SK-N-SH (cell line): ENCODE data around the gene MIS12. TPM values are rescaled to one million over a fixed set of nuclear protein-coding genes. Genes with fewer than 3 reads are reported as not detected.

Experiments
- CTCF ChIA-PET: fragments of 300-600, 350-600 bp; formaldehyde crosslinking; extraction: SDS; loops from one replicate; lab custom pipeline; 2021; lab: Yijun Ruan, JAX
- POLR2A ChIA-PET: fragments of 350-600 bp; sonication (Branson Sonifier 250); formaldehyde crosslinking; extraction: SDS; loops from one replicate; lab custom pipeline; 2020; ENCODE audit warnings: antibody characterized with exemption, inconsistent platforms; lab: Yijun Ruan, JAX
- DNase-seq: peaks from one replicate; pipeline ENCODE4 v3.0.0; 2012
- H2AFZ ChIP-seq: fragments of 200-600 bp; sonication (generic); 2 replicates; pipeline ENCODE4 v1.8.1; 2016; ENCODE audit warnings: antibody characterized with exemption, mild to moderate bottlenecking, low read depth
- H3F3A ChIP-seq: fragments of 200-600 bp; sonication (generic); replicated peaks from 2 replicates; pipeline ENCODE3; 2016; ENCODE audit warnings: antibody characterized with exemption, mild to moderate bottlenecking; ENCODE audit not compliant: insufficient read depth
- H3K27ac ChIP-seq, 2 experiments: fragments of 200-500 bp in 1 of 2; fragments of 200-600 bp in 1 of 2; sonication (Bioruptor generic) in 1 of 2; sonication (generic), shearing (Covaris generic) in 1 of 2; 2 replicates each; pipeline versions ENCODE4 v1.5.1 to v1.6.1; 2014 to 2016; ENCODE audit warnings: low read depth in 2 of 2, inconsistent platforms in 1 of 2, low read length in 1 of 2, mild to moderate bottlenecking in 1 of 2, mixed read lengths in 1 of 2
- H3K27me3 ChIP-seq: fragments of 200-600 bp; sonication (generic), shearing (Covaris generic); 2 replicates; pipeline ENCODE4 v1.6.1; 2016; ENCODE audit warnings: mixed run types; ENCODE audit not compliant: insufficient read depth
- H3K36me3 ChIP-seq, 2 experiments: fragments of 200-500 bp in 1 of 2; fragments of 200-600 bp in 1 of 2; sonication (Bioruptor generic) in 1 of 2; sonication (generic) in 1 of 2; replicated peaks in 1 of 2; 2 replicates each; pipeline versions ENCODE3 to v1.5.1; 2014 to 2016; ENCODE audit warnings: low read length in 1 of 2, mild to moderate bottlenecking in 1 of 2; ENCODE audit not compliant: insufficient read depth in 2 of 2, control insufficient read depth in 1 of 2
- H3K4me1 ChIP-seq, 2 experiments: fragments of 200-500 bp in 1 of 2; fragments of 200-600 bp in 1 of 2; sonication (Bioruptor generic) in 1 of 2; sonication (generic), shearing (Covaris generic) in 1 of 2; 2 replicates each; pipeline versions ENCODE4 v1.5.1 to v1.6.1; 2014 to 2016; ENCODE audit warnings: low read depth in 1 of 2, low read length in 1 of 2, mixed run types in 1 of 2; ENCODE audit not compliant: insufficient read depth in 2 of 2, control insufficient read depth in 1 of 2
- H3K4me2 ChIP-seq: fragments of 200-600 bp; sonication (generic), shearing (Covaris generic); 2 replicates; pipeline ENCODE4 v1.6.1; 2017; ENCODE audit warnings: mixed run types
- H3K4me3 ChIP-seq, 2 experiments: fragments of 200-500 bp in 1 of 2; fragments of 200-600 bp in 1 of 2; sonication (Bioruptor generic) in 1 of 2; sonication (generic), shearing (Covaris generic) in 1 of 2; 2 replicates each; pipeline versions ENCODE4 v1.5.1 to v1.8.1; 2014 to 2016; ENCODE audit warnings: low read depth in 2 of 2, inconsistent platforms in 1 of 2, low read length in 1 of 2, mild to moderate bottlenecking in 1 of 2, mixed read lengths in 1 of 2, moderate library complexity in 1 of 2
- H3K79me2 ChIP-seq: fragments of 200-600 bp; sonication (generic); 2 replicates; pipeline ENCODE4 v1.8.1; 2017; ENCODE audit warnings: mild to moderate bottlenecking; ENCODE audit not compliant: insufficient read depth
- H3K9ac ChIP-seq: fragments of 200-600 bp; sonication (generic); 2 replicates; pipeline ENCODE4 v1.6.1; 2017; ENCODE audit warnings: mixed run types
- H3K9me2 ChIP-seq: fragments of 200-600 bp; sonication (generic); 2 replicates; pipeline ENCODE4 v1.6.1; 2017; ENCODE audit warnings: mixed run types
- H3K9me3 ChIP-seq: fragments of 200-600 bp; sonication (generic); 2 replicates; pipeline ENCODE4 v1.6.1; 2017; ENCODE audit warnings: mixed run types, mild to moderate bottlenecking, moderate library complexity
- H4K20me1 ChIP-seq: fragments of 200-600 bp; sonication (generic); 2 replicates; pipeline ENCODE4 v1.6.1; 2017; ENCODE audit warnings: mild to moderate bottlenecking, mixed run types; ENCODE audit not compliant: insufficient read depth
- CHD2 ChIP-seq: fragments of 150-350 bp; IDR thresholded peaks from 2 replicates; pipeline ENCODE4 v1.6.1; 2018; ENCODE audit warnings: low read length; ENCODE audit not compliant: partially characterized antibody
- CTCF ChIP-seq: fragments of 200-600 bp; sonication (generic); IDR thresholded peaks from 2 replicates; pipeline ENCODE4 v1.6.1; 2017; ENCODE audit warnings: antibody characterized with exemption, mild to moderate bottlenecking, moderate library complexity
- EZH2phosphoT487 ChIP-seq: fragments of 200-600 bp; sonication (generic); IDR thresholded peaks from 2 replicates; pipeline ENCODE4 v1.6.1; 2017; ENCODE audit warnings: low read depth, mixed run types, mild to moderate bottlenecking, antibody characterized with exemption, moderate library complexity, borderline replicate concordance
- FOXJ3 ChIP-seq: sonication (generic); formaldehyde crosslinking; IDR thresholded peaks from 2 replicates; pipeline ENCODE4 v1.5.1; 2020; ENCODE audit warnings: mild to moderate bottlenecking, missing genetic modification reagents
- GATA2 ChIP-seq: sonication (generic); formaldehyde crosslinking; IDR thresholded peaks from 2 replicates; pipeline ENCODE4 v1.5.0; 2020; ENCODE audit warnings: mild to moderate bottlenecking, missing genetic modification reagents
- IRF3 ChIP-seq: fragments of 150-350 bp; IDR thresholded peaks from 2 replicates; pipeline ENCODE4 v1.6.1; 2016; ENCODE audit warnings: mild to moderate bottlenecking, low read depth, low read length
- MEF2A ChIP-seq: IDR thresholded peaks from 2 replicates; pipeline ENCODE4 v1.4.0; 2012; ENCODE audit warnings: low read depth, borderline replicate concordance
- MXI1 ChIP-seq: IDR thresholded peaks from 2 replicates; pipeline ENCODE4 v1.6.1; 2012; ENCODE audit warnings: mild to moderate bottlenecking, low read depth, low read length, improper control_type of control experiment
- NFIC ChIP-seq: IDR thresholded peaks from 2 replicates; pipeline ENCODE4 v1.4.0; 2012; ENCODE audit warnings: borderline replicate concordance
- PBX3 ChIP-seq: IDR thresholded peaks from 2 replicates; pipeline ENCODE4; 2012
- POLR2AphosphoS5 ChIP-seq: IDR thresholded peaks from 2 replicates; pipeline ENCODE4 v1.6.1; 2012; ENCODE audit warnings: low read depth, low read length
- RCOR1 ChIP-seq: fragments of 150-350 bp; IDR thresholded peaks from 2 replicates; pipeline ENCODE4 v1.6.1; 2017; ENCODE audit warnings: antibody characterized with exemption, low read length
- REST ChIP-seq: IDR thresholded peaks from 2 replicates; pipeline ENCODE4 v1.6.1; 2012; ENCODE audit warnings: mild to moderate bottlenecking, low read depth, low read length, moderate library complexity
- SMC3 ChIP-seq: IDR thresholded peaks from 2 replicates; pipeline ENCODE4 v1.6.1; 2012; ENCODE audit warnings: low read depth, low read length, improper control_type of control experiment
- USF1 ChIP-seq: IDR thresholded peaks from 2 replicates; pipeline ENCODE4 v1.4.0; 2012; ENCODE audit warnings: low read depth, borderline replicate concordance
- USF2 ChIP-seq: fragments of 150-350 bp; IDR thresholded peaks from 2 replicates; pipeline ENCODE4 v1.6.1; 2017; ENCODE audit warnings: antibody characterized with exemption, low read length, low read depth, borderline replicate concordance
- ZBTB33 ChIP-seq: IDR thresholded peaks from 2 replicates; pipeline ENCODE4 v1.4.0; 2012; ENCODE audit warnings: low read depth, borderline replicate concordance
- WGBS: methylation state at CpG from one replicate; pipeline ENCODE4 v1.1.6; 2017; ENCODE audit warnings: low lambda C conversion rate; 5-methylcytosine and 5-hydroxymethylcytosine counted together
- polyA plus RNA-seq, 3 experiments: library from polyadenylated mRNA; depleted of rRNA; stranded (reverse); fragments of >200 nt; gene quantifications; 2 replicates each; pipeline ENCODE4 v1.2.3, GENCODE V29; 2012

MIS12 gene
- polyA plus RNA-seq, 1 of the 3 experiments (the other 2 are of a cell fraction), result 9.3 TPM

GRCh38 chr17:5438716-5439445, 47.5 kb upstream of the MIS12 start, which contains the start of gene C1QBP (continued):
- peak; percentile 81 for TF ChIP-seq POLR2AphosphoS5
- TF ChIP-seq IRF3, result no peak
- no peak for TF ChIP-seq FOXJ3 (CRISPR knock-in tag)
- no peak for TF ChIP-seq USF2
- TF ChIP-seq CTCF, result peak; percentile 97
- peak; percentile 98 for TF ChIP-seq MXI1

- Histone ChIP-seq H3K36me3 (peaks cover 40 to 48% of the 10 kb centered on the region in 2 experiments), H3K4me2 (peak overlapping the region; percentile 68), H3K9ac (no peak overlapping the region), H3F3A (peaks cover 19% of the 10 kb centered on the region), H3K4me3 (peak overlapping the region; percentile 85 to 94; a peak in 3 of 4 replicates), H3K27me3 (no peaks in the 10 kb centered on the region), H3K9me2 (no peaks in the 10 kb centered on the region), H3K4me1 (peaks cover 0 to 21% of the 10 kb centered on the region in 2 experiments; a peak in 3 of 4 replicates), H2AFZ (peak overlapping the region; percentile 51; the same call in 1 of the 2 replicates), H4K20me1 (no peaks in the 10 kb centered on the region), H3K27ac (peak overlapping the region; percentile 44 to 80; a peak in 3 of 4 replicates), H3K79me2 (peaks cover 44% of the 10 kb centered on the region), H3K9me3 (no peaks in the 10 kb centered on the region)
- 12% methylated on average over 1 of the region's 1 CpG for WGBS
- no peak for DNase-seq
- CTCF ChIA-PET, result interaction anchor here (0.6 to 5.5 kb wide), 40 partner anchors 10 to 315 kb away, joined by 3 to 84 read pairs (median 5); partner anchors contain the start of genes DHX33, MIS12, NUP88 and RPAIN
- POLR2A ChIA-PET, result interaction anchor here (1.0 to 1.3 kb wide), 4 partner anchors 9 to 29 kb away, joined by 3 to 7 read pairs (median 4); partner anchors contain the start of genes DHX33, NUP88 and RPAIN
- TF ChIP-seq NFIC (no peak), GATA2 (CRISPR knock-in tag) (no peak), SMC3 (no peak), PBX3 (no peak), POLR2AphosphoS5 (no peak), ZBTB33 (no peak), CHD2 (no peak), REST (no peak), MEF2A (no peak), USF1 (no peak), EZH2phosphoT487 (no peak), RCOR1 (no peak)
Measured at GRCh38 chr17:5439446-5439764, 47.0 kb upstream of the MIS12 start.
